ENCODE data around the gene LRRC53. TPM values are rescaled to one million over a fixed set of nuclear protein-coding genes. Genes with fewer than 3 reads are reported as not detected.

Gene LRRC53
- total RNA-seq, 5 donors from 2014 or later (not counting 1 experiment from before 2014, with no cell fraction given) = not detected

DNA sequence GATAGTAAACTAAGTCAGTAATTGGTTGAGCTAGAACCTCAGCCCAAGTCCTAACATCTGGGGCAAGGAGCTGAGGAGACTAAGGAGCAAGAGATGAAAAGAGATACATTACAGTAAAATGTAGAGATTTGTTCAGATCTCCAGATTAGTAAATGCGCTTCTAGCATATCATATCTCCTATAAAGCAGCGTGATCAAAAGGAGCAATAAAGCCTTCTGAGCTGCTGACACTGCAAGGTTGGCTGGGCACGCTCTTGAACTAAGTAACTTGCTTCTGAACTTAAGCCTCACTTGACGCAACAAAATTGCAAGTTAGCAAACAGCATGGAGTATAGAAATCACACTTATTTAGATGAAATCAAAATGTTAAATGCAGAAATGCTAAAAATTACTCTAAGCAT lies 80.9 kb downstream of the LRRC53 start:
- H3K9me3 Mint-ChIP-seq = peaks cover 0 to 3% (median 0%) of the 10 kb centered on the region in 3 donors
- no peaks in the 10 kb centered on the region for H3K4me1 Mint-ChIP-seq
- no peaks in the 10 kb centered on the region for H3K36me3 Mint-ChIP-seq
- H3K36me3 ChIP-seq (ENCODE audit: control insufficient read depth in 2 of 2, extremely low read depth in 1 of 2, insufficient read depth in 1 of 2, low read length in 1 of 2) = no peaks in the 10 kb centered on the region
- ChIA-PET CTCF (no interaction called here), POLR2A (no interaction called here)
- no peaks in the 10 kb centered on the region for H3K27me3 ChIP-seq (replicated peaks in 1 of 2; ENCODE audit: control insufficient read depth in 2 of 2, extremely low read depth in 1 of 2, insufficient read depth in 2 of 2, low read length in 1 of 2)
- no peak for ATAC-seq (replicated peaks in 1 of 4)
- no peak overlapping the region for H3K4me3 ChIP-seq (ENCODE audit: control insufficient read depth in 1 of 2, extremely low read depth in 1 of 2, low read length in 1 of 2)
- H3K27ac ChIP-seq (ENCODE audit: low read length) = no peak overlapping the region
- no peaks in the 10 kb centered on the region for H3K27me3 Mint-ChIP-seq
- WGBS (ENCODE audit: insufficient coverage) = 78% methylated on average over 3 of the region's 4 CpGs
- DNase-seq = no peak
- no peak overlapping the region for H3K27ac Mint-ChIP-seq
- H3K4me1 ChIP-seq (ENCODE audit: control insufficient read depth in 1 of 2, extremely low read depth in 1 of 2, insufficient read depth in 2 of 2, low read length in 2 of 2) = no peaks in the 10 kb centered on the region
- no peaks in the 10 kb centered on the region for H3K9me3 ChIP-seq
- H3K4me3 Mint-ChIP-seq = no peak overlapping the region

- DNase-seq = no peak
- WGBS (ENCODE audit: insufficient coverage) = 100% methylated on average over 1 of the region's 4 CpGs
- CTCF ChIA-PET = no interaction called here
- no peak overlapping the region for H3K27ac Mint-ChIP-seq
- no peak overlapping the region for H3K4me3 ChIP-seq (ENCODE audit: control insufficient read depth in 1 of 2, extremely low read depth in 1 of 2, low read length in 1 of 2)
- no peaks in the 10 kb centered on the region for H3K27me3 ChIP-seq (replicated peaks in 1 of 2; ENCODE audit: control insufficient read depth in 2 of 2, extremely low read depth in 1 of 2, insufficient read depth in 2 of 2, low read length in 1 of 2)
- ATAC-seq (replicated peaks in 1 of 4) = no peak
- no peak overlapping the region for H3K27ac ChIP-seq (ENCODE audit: low read length)
- H3K9me3 ChIP-seq = no peaks in the 10 kb centered on the region
- no peak overlapping the region for H3K4me3 Mint-ChIP-seq
- H3K27me3 Mint-ChIP-seq = no peaks in the 10 kb centered on the region
- H3K36me3 Mint-ChIP-seq = no peaks in the 10 kb centered on the region
- no peaks in the 10 kb centered on the region for H3K4me1 ChIP-seq (ENCODE audit: control insufficient read depth in 1 of 2, extremely low read depth in 1 of 2, insufficient read depth in 2 of 2, low read length in 2 of 2)
- POLR2A ChIA-PET = no interaction called here
- H3K36me3 ChIP-seq (ENCODE audit: control insufficient read depth in 2 of 2, extremely low read depth in 1 of 2, insufficient read depth in 1 of 2, low read length in 1 of 2) = no peaks in the 10 kb centered on the region
- peaks cover 0 to 3% (median 0%) of the 10 kb centered on the region in 3 donors for H3K9me3 Mint-ChIP-seq
- H3K4me1 Mint-ChIP-seq = no peaks in the 10 kb centered on the region
Observed at GRCh38 chr1:74430342-74430934, 82.0 kb downstream of the LRRC53 start.

GRCh38 chr1:74429580-74429979 lies 82.8 kb downstream of the LRRC53 start:
- H3K4me1 Mint-ChIP-seq = no peaks in the 10 kb centered on the region
- no peak overlapping the region for H3K27ac ChIP-seq (ENCODE audit: low read length)
- no peak overlapping the region for H3K4me3 Mint-ChIP-seq
- no peaks in the 10 kb centered on the region for H3K27me3 ChIP-seq (replicated peaks in 1 of 2; ENCODE audit: control insufficient read depth in 2 of 2, extremely low read depth in 1 of 2, insufficient read depth in 2 of 2, low read length in 1 of 2)
- no peak overlapping the region for H3K4me3 ChIP-seq (ENCODE audit: control insufficient read depth in 1 of 2, extremely low read depth in 1 of 2, low read length in 1 of 2)
- peaks cover 0 to 3% (median 0%) of the 10 kb centered on the region in 3 donors for H3K9me3 Mint-ChIP-seq
- 45% methylated on average over 1 of the region's 3 CpGs for WGBS (ENCODE audit: insufficient coverage)
- no peaks in the 10 kb centered on the region for H3K36me3 ChIP-seq (ENCODE audit: control insufficient read depth in 2 of 2, extremely low read depth in 1 of 2, insufficient read depth in 1 of 2, low read length in 1 of 2)
- H3K4me1 ChIP-seq (ENCODE audit: control insufficient read depth in 1 of 2, extremely low read depth in 1 of 2, insufficient read depth in 2 of 2, low read length in 2 of 2) = no peaks in the 10 kb centered on the region
- H3K27me3 Mint-ChIP-seq = no peaks in the 10 kb centered on the region
- no peak for ATAC-seq (replicated peaks in 1 of 4)
- no peaks in the 10 kb centered on the region for H3K9me3 ChIP-seq
- ChIA-PET CTCF (no interaction called here), POLR2A (no interaction called here)
- no peak overlapping the region for H3K27ac Mint-ChIP-seq
- H3K36me3 Mint-ChIP-seq = no peaks in the 10 kb centered on the region
- DNase-seq = no peak

- WGBS (ENCODE audit: insufficient coverage) = no CpG with 5 or more reads among the region's 1 CpG
- CTCF ChIA-PET = no interaction called here
- H3K36me3 ChIP-seq (ENCODE audit: control insufficient read depth in 2 of 2, extremely low read depth in 1 of 2, insufficient read depth in 1 of 2, low read length in 1 of 2) = no peaks in the 10 kb centered on the region
- no peaks in the 10 kb centered on the region for H3K4me1 ChIP-seq (ENCODE audit: control insufficient read depth in 1 of 2, extremely low read depth in 1 of 2, insufficient read depth in 2 of 2, low read length in 2 of 2)
- DNase-seq (no peak), ATAC-seq (replicated peaks in 1 of 4) (no peak)
- H3K4me3 ChIP-seq (ENCODE audit: control insufficient read depth in 1 of 2, extremely low read depth in 1 of 2, low read length in 1 of 2) = no peak overlapping the region
- H3K4me3 Mint-ChIP-seq = no peak overlapping the region
- no peaks in the 10 kb centered on the region for H3K4me1 Mint-ChIP-seq
- no peak overlapping the region for H3K27ac Mint-ChIP-seq
- no peaks in the 10 kb centered on the region for H3K36me3 Mint-ChIP-seq
- H3K9me3 Mint-ChIP-seq = peaks cover 0 to 4% (median 0%) of the 10 kb centered on the region in 3 donors
- H3K9me3 ChIP-seq = no peaks in the 10 kb centered on the region
- H3K27ac ChIP-seq (ENCODE audit: low read length) = no peak overlapping the region
- H3K27me3 ChIP-seq (replicated peaks in 1 of 2; ENCODE audit: control insufficient read depth in 2 of 2, extremely low read depth in 1 of 2, insufficient read depth in 2 of 2, low read length in 1 of 2) = no peaks in the 10 kb centered on the region
- H3K27me3 Mint-ChIP-seq = peaks cover 0 to 2% of the 10 kb centered on the region in 2 donors
- POLR2A ChIA-PET = no interaction called here
Observed at GRCh38 chr1:74427681-74428080, 84.7 kb downstream of the LRRC53 start.

DNA sequence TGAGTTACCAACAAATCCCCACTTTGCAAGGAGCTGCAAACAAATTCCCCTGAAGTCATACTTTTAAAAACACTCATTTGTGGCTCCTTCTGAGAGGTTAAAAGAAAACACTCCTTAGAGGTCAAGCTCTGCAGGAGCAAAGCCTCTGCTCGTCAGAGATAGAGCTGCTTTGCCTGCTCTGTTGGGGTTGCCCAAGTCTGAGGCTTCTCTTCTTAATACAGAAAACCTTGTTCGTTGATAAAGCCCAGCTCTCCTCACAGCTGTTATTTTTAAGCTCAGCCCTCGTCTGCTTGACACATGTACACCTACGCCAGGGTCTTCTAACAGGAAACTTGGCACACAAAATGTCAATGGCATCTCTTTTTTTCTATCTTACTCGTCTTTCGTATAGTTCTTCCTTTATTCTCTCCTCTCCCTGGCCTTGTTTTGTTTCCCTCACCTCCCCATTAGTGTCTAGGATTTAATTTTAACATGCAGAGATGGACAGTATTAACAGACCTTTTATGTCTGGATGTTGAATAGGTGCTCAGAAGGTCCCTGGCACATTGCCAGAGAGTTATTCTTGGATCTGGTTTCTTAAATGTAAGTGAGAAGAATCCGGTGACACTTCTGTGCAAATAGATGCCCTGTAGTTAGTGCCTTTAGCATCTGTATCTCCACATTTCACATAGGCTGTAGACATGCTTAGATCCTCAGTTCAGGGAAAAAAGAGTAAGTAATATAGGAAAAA lies 86.0 kb downstream of the LRRC53 start:
- Histone ChIP-seq H3K4me3 (ENCODE audit: control insufficient read depth in 1 of 2, extremely low read depth in 1 of 2, low read length in 1 of 2) (no peak overlapping the region), H3K27me3 (replicated peaks in 1 of 2; ENCODE audit: control insufficient read depth in 2 of 2, extremely low read depth in 1 of 2, insufficient read depth in 2 of 2, low read length in 1 of 2) (no peaks in the 10 kb centered on the region), H3K36me3 (ENCODE audit: control insufficient read depth in 2 of 2, extremely low read depth in 1 of 2, insufficient read depth in 1 of 2, low read length in 1 of 2) (no peaks in the 10 kb centered on the region), H3K27ac (ENCODE audit: low read length) (no peak overlapping the region), H3K9me3 (no peaks in the 10 kb centered on the region), H3K4me1 (ENCODE audit: control insufficient read depth in 1 of 2, extremely low read depth in 1 of 2, insufficient read depth in 2 of 2, low read length in 2 of 2) (no peaks in the 10 kb centered on the region)
- ChIA-PET CTCF (no interaction called here), POLR2A (no interaction called here)
- H3K9me3 Mint-ChIP-seq = peaks cover 0 to 4% (median 0%) of the 10 kb centered on the region in 3 donors
- no peaks in the 10 kb centered on the region for H3K36me3 Mint-ChIP-seq
- no peaks in the 10 kb centered on the region for H3K4me1 Mint-ChIP-seq
- no peak overlapping the region for H3K27ac Mint-ChIP-seq
- 51% methylated on average over 4 of the region's 7 CpGs for WGBS (ENCODE audit: insufficient coverage)
- peaks cover 0 to 2% of the 10 kb centered on the region in 2 donors for H3K27me3 Mint-ChIP-seq
- DNase-seq (peak in 1 of 35 experiments; percentile 1), ATAC-seq (replicated peaks in 1 of 4) (no peak)
- H3K4me3 Mint-ChIP-seq = no peak overlapping the region

DNA sequence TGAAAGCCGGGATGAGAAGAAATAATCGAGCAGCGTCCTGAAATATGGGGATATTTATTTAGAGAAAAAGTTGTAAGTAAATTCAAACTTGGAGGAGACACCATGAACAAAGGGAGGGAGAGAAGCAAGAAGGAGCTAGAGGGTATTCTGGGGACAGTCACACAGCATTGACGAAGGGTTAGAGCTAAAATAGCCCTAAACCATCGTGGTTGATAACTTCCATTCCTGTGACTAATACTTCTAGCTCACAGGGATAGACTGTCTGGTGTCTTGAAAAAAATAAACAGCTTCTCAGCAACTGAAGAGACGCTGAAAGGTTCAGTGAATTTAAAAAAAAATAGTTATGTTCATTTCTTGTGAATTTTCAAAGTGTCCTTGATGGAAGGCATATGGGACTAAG lies 86.7 kb downstream of the LRRC53 start:
- H3K36me3 Mint-ChIP-seq = no peaks in the 10 kb centered on the region
- no peaks in the 10 kb centered on the region for H3K27me3 ChIP-seq (replicated peaks in 1 of 2; ENCODE audit: control insufficient read depth in 2 of 2, extremely low read depth in 1 of 2, insufficient read depth in 2 of 2, low read length in 1 of 2)
- no peaks in the 10 kb centered on the region for H3K9me3 ChIP-seq
- ChIA-PET POLR2A (interaction anchor here in 1 of 2 donors (0.6 kb wide), 1 partner anchor 503 kb away, joined by 3 read pairs; no protein-coding TSS in a partner anchor), CTCF (no interaction called here)
- WGBS (ENCODE audit: insufficient coverage) = 85% methylated on average over 3 of the region's 6 CpGs
- H3K27ac Mint-ChIP-seq = no peak overlapping the region
- DNase-seq (no peak), ATAC-seq (replicated peaks in 1 of 4) (no peak)
- H3K4me1 ChIP-seq (ENCODE audit: control insufficient read depth in 1 of 2, extremely low read depth in 1 of 2, insufficient read depth in 2 of 2, low read length in 2 of 2) = no peaks in the 10 kb centered on the region
- H3K9me3 Mint-ChIP-seq = peaks cover 0 to 4% (median 0%) of the 10 kb centered on the region in 3 donors
- H3K36me3 ChIP-seq (ENCODE audit: control insufficient read depth in 2 of 2, extremely low read depth in 1 of 2, insufficient read depth in 1 of 2, low read length in 1 of 2) = no peaks in the 10 kb centered on the region
- H3K4me3 ChIP-seq (ENCODE audit: control insufficient read depth in 1 of 2, extremely low read depth in 1 of 2, low read length in 1 of 2) = no peak overlapping the region
- H3K27me3 Mint-ChIP-seq = peaks cover 0 to 2% of the 10 kb centered on the region in 2 donors
- H3K4me3 Mint-ChIP-seq = no peak overlapping the region
- H3K27ac ChIP-seq (ENCODE audit: low read length) = no peak overlapping the region
- H3K4me1 Mint-ChIP-seq = no peaks in the 10 kb centered on the region

All from T-cell (primary cell).